ENCODE data around the gene DNAJC15. TPM values are rescaled to one million over a fixed set of nuclear protein-coding genes. Genes with fewer than 3 reads are reported as not detected.

The DNAJC15 gene
- polyA plus RNA-seq, 1 experiment, result 63.9 TPM

- TF ChIP-seq, protein P1, sequence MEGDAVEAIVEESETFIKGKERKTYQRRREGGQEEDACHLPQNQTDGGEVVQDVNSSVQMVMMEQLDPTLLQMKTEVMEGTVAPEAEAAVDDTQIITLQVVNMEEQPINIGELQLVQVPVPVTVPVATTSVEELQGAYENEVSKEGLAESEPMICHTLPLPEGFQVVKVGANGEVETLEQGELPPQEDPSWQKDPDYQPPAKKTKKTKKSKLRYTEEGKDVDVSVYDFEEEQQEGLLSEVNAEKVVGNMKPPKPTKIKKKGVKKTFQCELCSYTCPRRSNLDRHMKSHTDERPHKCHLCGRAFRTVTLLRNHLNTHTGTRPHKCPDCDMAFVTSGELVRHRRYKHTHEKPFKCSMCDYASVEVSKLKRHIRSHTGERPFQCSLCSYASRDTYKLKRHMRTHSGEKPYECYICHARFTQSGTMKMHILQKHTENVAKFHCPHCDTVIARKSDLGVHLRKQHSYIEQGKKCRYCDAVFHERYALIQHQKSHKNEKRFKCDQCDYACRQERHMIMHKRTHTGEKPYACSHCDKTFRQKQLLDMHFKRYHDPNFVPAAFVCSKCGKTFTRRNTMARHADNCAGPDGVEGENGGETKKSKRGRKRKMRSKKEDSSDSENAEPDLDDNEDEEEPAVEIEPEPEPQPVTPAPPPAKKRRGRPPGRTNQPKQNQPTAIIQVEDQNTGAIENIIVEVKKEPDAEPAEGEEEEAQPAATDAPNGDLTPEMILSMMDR (IDR thresholded peaks at IDR 0.05; ENCODE audit: insufficient read depth, low read depth, low read length), result no peak
- no peak for DNase-seq (ENCODE audit: low read depth)
- H3K27me3 ChIP-seq (ENCODE audit: control insufficient read depth, insufficient read depth, low read length), result no peaks in the 10 kb centered on the region
- no peaks in the 10 kb centered on the region for H3K36me3 ChIP-seq (ENCODE audit: control insufficient read depth, insufficient read depth, low read length)
- ChIA-PET POLR2A (no interaction called here), CTCF (interaction anchor here (0.6 kb wide), 1 partner anchor 13 kb away, joined by 3 read pairs; no protein-coding TSS in a partner anchor)
- H3K4me3 ChIP-seq (ENCODE audit: low read depth, low read length), result no peak overlapping the region
Observed at GRCh38 chr13:43154839-43155238, 131.5 kb downstream of the DNAJC15 start.

- Histone ChIP-seq H3K4me3 (ENCODE audit: low read depth, low read length) (no peak overlapping the region), H3K36me3 (ENCODE audit: control insufficient read depth, insufficient read depth, low read length) (no peaks in the 10 kb centered on the region), H3K27me3 (ENCODE audit: control insufficient read depth, insufficient read depth, low read length) (no peaks in the 10 kb centered on the region)
- ChIA-PET POLR2A (no interaction called here), CTCF (interaction anchor here (0.7 kb wide), 1 partner anchor 185 kb away, joined by 3 read pairs; no protein-coding TSS in a partner anchor)
- no peak for DNase-seq (ENCODE audit: low read depth)
- TF ChIP-seq, protein P1 (IDR thresholded peaks at IDR 0.05; ENCODE audit: insufficient read depth, low read depth, low read length), result no peak
Observed at GRCh38 chr13:43156916-43157315, 133.5 kb downstream of the DNAJC15 start.

GRCh38 chr13:43157796-43158195 is 134.4 kb downstream of the DNAJC15 start:
- TF ChIP-seq, protein P1 (IDR thresholded peaks at IDR 0.05; ENCODE audit: insufficient read depth, low read depth, low read length), result no peak
- CTCF ChIA-PET, result no interaction called here
- Histone ChIP-seq H3K27me3 (ENCODE audit: control insufficient read depth, insufficient read depth, low read length) (no peaks in the 10 kb centered on the region), H3K36me3 (ENCODE audit: control insufficient read depth, insufficient read depth, low read length) (no peaks in the 10 kb centered on the region), H3K4me3 (ENCODE audit: low read depth, low read length) (no peak overlapping the region)
- POLR2A ChIA-PET, result no interaction called here
- no peak for DNase-seq (ENCODE audit: low read depth)

- Histone ChIP-seq H3K36me3 (ENCODE audit: control insufficient read depth, insufficient read depth, low read length) (no peaks in the 10 kb centered on the region), H3K4me3 (ENCODE audit: low read depth, low read length) (no peak overlapping the region), H3K27me3 (ENCODE audit: control insufficient read depth, insufficient read depth, low read length) (no peaks in the 10 kb centered on the region)
- no peak for DNase-seq (ENCODE audit: low read depth)
- ChIA-PET POLR2A (no interaction called here), CTCF (no interaction called here)
- TF ChIP-seq, protein P1 (IDR thresholded peaks at IDR 0.05; ENCODE audit: insufficient read depth, low read depth, low read length), result no peak
Observed at GRCh38 chr13:43158516-43158915, 135.1 kb downstream of the DNAJC15 start.

GRCh38 chr13:43159026-43159461 is 135.7 kb downstream of the DNAJC15 start:
- Histone ChIP-seq H3K27me3 (ENCODE audit: control insufficient read depth, insufficient read depth, low read length) (no peaks in the 10 kb centered on the region), H3K36me3 (ENCODE audit: control insufficient read depth, insufficient read depth, low read length) (no peaks in the 10 kb centered on the region), H3K4me3 (ENCODE audit: low read depth, low read length) (no peak overlapping the region)
- POLR2A ChIA-PET, result interaction anchor here (0.5 kb wide), 1 partner anchor 619 kb away, joined by 10 read pairs; no protein-coding TSS in a partner anchor
- TF ChIP-seq, protein P1 (IDR thresholded peaks at IDR 0.05; ENCODE audit: insufficient read depth, low read depth, low read length), result 0 out of 2 replicates have a peak, but pooled peaks have one; percentile 20
- no peak for DNase-seq (ENCODE audit: low read depth)
- CTCF ChIA-PET, result no interaction called here

Other genes with a start within 250 kb of the DNAJC15 start
- not detected in 2 replicates for gene FAM216B, start 242.0 kb upstream of the DNAJC15 start, polyA plus RNA-seq (2011; rRNA removed)
- 2.5 and 4.5 TPM in 2 replicates for gene EPSTI1, start 31.3 kb upstream of the DNAJC15 start, polyA plus RNA-seq (2011; rRNA removed)